Panc1 (cell line): ENCODE data around the gene NSUN6. TPM values are rescaled to one million over a fixed set of nuclear protein-coding genes. Genes with fewer than 3 reads are reported as not detected.

Source experiments
- ATAC-seq: fragments of 200-7000 bp; cut with Tn5 transposase; 2 replicates; pipeline ENCODE4 v1.9.1; 2020; ENCODE audit warnings: mild to moderate bottlenecking, moderate library complexity
- BruUV-seq: library from RNA; stranded (reverse); fragments of 400-500 nt; replicated peaks from 2 replicates; lab custom pipeline; 2021; lab: Mats Ljungman, UMichigan
- CTCF ChIA-PET: fragments of 300-600 bp; sonication (Branson Sonifier 250); formaldehyde crosslinking; loops from one replicate; lab custom pipeline; 2022; ENCODE audit warnings: antibody characterized with exemption; lab: Charles Lee
- POLR2A ChIA-PET: fragments of 300-600 bp; sonication (Branson Sonifier 250); formaldehyde crosslinking; loops from one replicate; lab custom pipeline; 2022; ENCODE audit warnings: antibody characterized with exemption; lab: Charles Lee
- DNase-seq: peaks from one replicate; pipeline ENCODE4 v3.0.0-alpha.2; 2010; ENCODE audit warnings: low read depth, low spot score
- H3K27ac ChIP-seq: 2 replicates; pipeline ENCODE4 v1.5.1; 2011; ENCODE audit warnings: mild to moderate bottlenecking, low read length, inconsistent platforms
- H3K27me3 ChIP-seq: fragments of 200-500 bp; sonication (Bioruptor generic); 2 replicates; pipeline ENCODE4 v1.6.0; 2014; ENCODE audit warnings: low read length, inconsistent platforms; ENCODE audit not compliant: control insufficient read depth, insufficient read depth
- H3K36me3 ChIP-seq: fragments of 200-500 bp; sonication (Bioruptor generic); 2 replicates; pipeline ENCODE4 v1.5.1; 2014; ENCODE audit warnings: inconsistent platforms, mild to moderate bottlenecking, low read length, moderate library complexity; ENCODE audit not compliant: control insufficient read depth, insufficient read depth
- H3K4me1 ChIP-seq: 2 replicates; pipeline ENCODE4 v1.5.1; 2011; ENCODE audit warnings: inconsistent platforms, mild to moderate bottlenecking, low read length, moderate library complexity; ENCODE audit not compliant: control insufficient read depth, insufficient read depth
- H3K4me3 ChIP-seq, 2 experiments: 2 replicates each; pipeline ENCODE4 v1.5.1; 2011 to 2012; ENCODE audit warnings: low read depth in 2 of 2, low read length in 2 of 2, mild to moderate bottlenecking in 2 of 2, inconsistent platforms in 1 of 2, moderate library complexity in 1 of 2
- H3K9me3 ChIP-seq: fragments of 200-500 bp; sonication (Bioruptor generic); 2 replicates; pipeline ENCODE4 v1.5.1; 2014; ENCODE audit warnings: low read depth, mild to moderate bottlenecking, inconsistent platforms, low read length, moderate library complexity; ENCODE audit not compliant: control insufficient read depth, insufficient read depth
- CTCF ChIP-seq: fragments of 450-650 bp; IDR thresholded peaks from 2 replicates; pipeline ENCODE4 v1.5.1; 2017; ENCODE audit warnings: mild to moderate bottlenecking
- POLR2AphosphoS5 ChIP-seq: IDR thresholded peaks from 2 replicates; pipeline ENCODE4 v1.6.1; 2012; ENCODE audit warnings: mild to moderate bottlenecking, low read depth, low read length, moderate library complexity
- REST ChIP-seq, 2 experiments: IDR thresholded peaks; 2 replicates each; pipeline ENCODE4 v1.6.1; 2011 to 2012; ENCODE audit warnings: low read depth in 2 of 2, control low read depth in 1 of 2, low read length in 1 of 2, mild to moderate bottlenecking in 1 of 2, moderate library complexity in 1 of 2; ENCODE audit not compliant: insufficient read depth in 1 of 2
- SIN3A ChIP-seq: IDR thresholded peaks from 2 replicates; pipeline ENCODE4 v1.6.1; 2012; ENCODE audit warnings: low read depth, mild to moderate bottlenecking, low read length, moderate library complexity, borderline replicate concordance; ENCODE audit not compliant: insufficient read depth
- TCF7L2 ChIP-seq: IDR thresholded peaks from 2 replicates; pipeline ENCODE4 v1.6.1; 2011; ENCODE audit warnings: mild to moderate bottlenecking, low read depth, low read length, inconsistent platforms
- in situ Hi-C: cut with HindIII; loops from 2 replicates; pipeline ENCODE4 v1.10.0; 2016; ENCODE audit warnings: low sequenced_read_pairs, low pct_unique_long_range_greater_than_20kb
- intact Hi-C: fragments of 100-400 bp; cut with micrococcal nuclease; formaldehyde crosslinking; loops from one replicate; pipeline ENCODE4 v1.10.0; 2022; ENCODE audit not compliant: unreplicated experiment
- total RNA-seq: library from RNA; stranded (reverse); gene quantifications from one replicate; pipeline ENCODE4 v1.2.1, GENCODE V29; 2021; ENCODE audit not compliant: unreplicated experiment

NSUN6 gene
- total RNA-seq, 1 experiment from 2014 or later: 4.3 TPM

GRCh38 chr10:18554479-18554878 is 96.9 kb downstream of the NSUN6 start:
- Histone ChIP-seq H3K36me3 (no peaks in the 10 kb centered on the region), H3K4me1 (no peaks in the 10 kb centered on the region), H3K4me3 (no peak overlapping the region), H3K9me3 (no peaks in the 10 kb centered on the region), H3K27me3 (no peaks in the 10 kb centered on the region), H3K27ac (no peak overlapping the region)
- ATAC-seq: no peak
- no peak for DNase-seq
- no TSS peak for BruUV-seq
- TF ChIP-seq SIN3A (no peak), TCF7L2 (no peak), CTCF (no peak), POLR2AphosphoS5 (no peak), REST (IDR thresholded peaks at IDR 0.05; ENCODE audit: insufficient read depth in 1 of 2, low read depth in 2 of 2, low read length in 1 of 2) (no peak)
- intact Hi-C loops: no loop called here
- ChIA-PET CTCF (no interaction called here), POLR2A (no interaction called here)
- in situ Hi-C loops: no loop called here

- CTCF ChIA-PET: no interaction called here
These were observed 99.9 kb downstream of the NSUN6 start for GRCh38 chr10:18551473-18551872.

More at GRCh38 chr10:18551473-18551872, 99.9 kb downstream of the NSUN6 start:
- in situ Hi-C loops: no loop called here
- POLR2A ChIA-PET: no interaction called here
- Histone ChIP-seq H3K4me3 (no peak overlapping the region), H3K36me3 (no peaks in the 10 kb centered on the region), H3K4me1 (no peaks in the 10 kb centered on the region), H3K27me3 (no peaks in the 10 kb centered on the region), H3K9me3 (no peaks in the 10 kb centered on the region), H3K27ac (no peak overlapping the region)
- TF ChIP-seq SIN3A: no peak
- TF ChIP-seq POLR2AphosphoS5: no peak
- TF ChIP-seq TCF7L2: no peak
- TF ChIP-seq CTCF: no peak
- no peak for TF ChIP-seq REST (IDR thresholded peaks at IDR 0.05; ENCODE audit: insufficient read depth in 1 of 2, low read depth in 2 of 2, low read length in 1 of 2)
- DNase-seq (no peak), ATAC-seq (no peak)
- no TSS peak for BruUV-seq
- intact Hi-C loops: no loop called here
